Measurements from ENCODE around the gene HIVEP3. TPM values are rescaled to one million over a fixed set of nuclear protein-coding genes. Genes with fewer than 3 reads are reported as not detected.

Gene HIVEP3
- total RNA-seq, 4 donors from 2014 or later, result 4.2 to 6.5 (median 4.7) TPM

DNA sequence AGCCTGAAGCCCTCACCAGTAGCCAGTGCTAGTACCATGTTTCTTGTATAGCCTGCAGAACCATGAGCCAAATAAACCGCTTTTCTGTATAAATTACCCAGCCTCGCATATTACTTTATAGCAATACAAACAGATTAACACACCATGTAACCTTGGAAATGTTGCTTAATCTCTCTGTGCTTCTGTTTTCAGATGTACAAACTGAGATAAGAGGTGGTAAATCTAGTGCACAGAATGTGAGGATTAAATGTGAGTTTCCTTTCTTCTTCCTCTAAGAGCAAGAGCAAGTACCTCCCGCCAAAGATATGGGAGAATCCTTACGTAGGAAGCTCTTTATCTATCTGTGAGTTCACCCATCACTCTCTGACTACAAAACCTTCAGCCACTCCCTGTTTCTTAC is 128.4 kb downstream of the HIVEP3 start:
- DNase-seq (ENCODE audit: low spot score in 2 of 2), result no peak
- Histone ChIP-seq H3K4me3 (no peak overlapping the region), H3K9me3 (no peaks in the 10 kb centered on the region), H3K36me3 (no peaks in the 10 kb centered on the region), H3K27ac (no peak overlapping the region), H3K4me1 (no peaks in the 10 kb centered on the region), H3K27me3 (no peaks in the 10 kb centered on the region)
- TF ChIP-seq, protein P1, sequence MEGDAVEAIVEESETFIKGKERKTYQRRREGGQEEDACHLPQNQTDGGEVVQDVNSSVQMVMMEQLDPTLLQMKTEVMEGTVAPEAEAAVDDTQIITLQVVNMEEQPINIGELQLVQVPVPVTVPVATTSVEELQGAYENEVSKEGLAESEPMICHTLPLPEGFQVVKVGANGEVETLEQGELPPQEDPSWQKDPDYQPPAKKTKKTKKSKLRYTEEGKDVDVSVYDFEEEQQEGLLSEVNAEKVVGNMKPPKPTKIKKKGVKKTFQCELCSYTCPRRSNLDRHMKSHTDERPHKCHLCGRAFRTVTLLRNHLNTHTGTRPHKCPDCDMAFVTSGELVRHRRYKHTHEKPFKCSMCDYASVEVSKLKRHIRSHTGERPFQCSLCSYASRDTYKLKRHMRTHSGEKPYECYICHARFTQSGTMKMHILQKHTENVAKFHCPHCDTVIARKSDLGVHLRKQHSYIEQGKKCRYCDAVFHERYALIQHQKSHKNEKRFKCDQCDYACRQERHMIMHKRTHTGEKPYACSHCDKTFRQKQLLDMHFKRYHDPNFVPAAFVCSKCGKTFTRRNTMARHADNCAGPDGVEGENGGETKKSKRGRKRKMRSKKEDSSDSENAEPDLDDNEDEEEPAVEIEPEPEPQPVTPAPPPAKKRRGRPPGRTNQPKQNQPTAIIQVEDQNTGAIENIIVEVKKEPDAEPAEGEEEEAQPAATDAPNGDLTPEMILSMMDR (IDR thresholded peaks at IDR 0.05), result no peak
- TF ChIP-seq POLR2A (IDR thresholded peaks at IDR 0.05), result no peak
- no peak for TF ChIP-seq EP300 (IDR thresholded peaks at IDR 0.05)
- 71 to 79% methylated on average over 4 of the region's 4 CpGs for WGBS, 2 donors

DNA sequence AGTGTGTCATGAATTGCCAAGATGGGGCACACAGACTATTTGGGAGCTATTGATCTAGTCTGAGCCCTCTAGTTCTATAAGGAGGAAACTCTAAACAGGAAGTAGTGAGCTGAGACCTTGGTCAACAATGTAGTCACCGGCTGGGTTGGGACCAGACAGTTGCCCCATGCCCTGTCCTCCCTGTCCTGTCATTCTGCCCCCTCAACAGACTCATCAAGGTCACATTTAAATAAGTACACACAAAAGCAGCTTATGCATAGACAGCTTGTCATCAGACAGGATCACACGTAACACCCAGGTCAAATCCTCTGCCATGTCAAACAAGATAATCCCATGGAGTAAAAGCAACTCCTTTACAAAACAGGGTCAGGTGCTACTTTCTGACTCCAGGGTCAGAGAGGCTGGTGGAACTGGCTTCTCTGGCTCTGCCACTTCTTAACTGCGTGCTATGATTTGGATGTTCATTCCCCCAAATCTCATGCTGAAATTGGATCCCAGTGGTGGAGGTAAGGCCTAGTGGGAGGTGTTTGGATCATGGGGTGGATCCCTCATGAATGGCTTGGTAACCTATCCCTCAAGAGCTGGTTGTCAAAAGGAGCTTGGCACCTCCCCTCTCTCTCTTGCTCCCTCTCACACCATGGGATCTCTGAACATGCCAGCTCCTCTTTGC is 128.9 kb downstream of the HIVEP3 start:
- Histone ChIP-seq H3K36me3 (no peaks in the 10 kb centered on the region), H3K27ac (no peak overlapping the region), H3K4me1 (peaks cover 0 to 3% (median 0%) of the 10 kb centered on the region in 4 donors), H3K9me3 (no peaks in the 10 kb centered on the region), H3K4me3 (no peak overlapping the region), H3K27me3 (no peaks in the 10 kb centered on the region)
- 85 to 88% methylated on average over 3 of the region's 3 CpGs for WGBS, 2 donors
- TF ChIP-seq EP300 (IDR thresholded peaks at IDR 0.05) (no peak), POLR2A (IDR thresholded peaks at IDR 0.05) (no peak)
- DNase-seq (ENCODE audit: low spot score in 2 of 2), result no peak

DNA sequence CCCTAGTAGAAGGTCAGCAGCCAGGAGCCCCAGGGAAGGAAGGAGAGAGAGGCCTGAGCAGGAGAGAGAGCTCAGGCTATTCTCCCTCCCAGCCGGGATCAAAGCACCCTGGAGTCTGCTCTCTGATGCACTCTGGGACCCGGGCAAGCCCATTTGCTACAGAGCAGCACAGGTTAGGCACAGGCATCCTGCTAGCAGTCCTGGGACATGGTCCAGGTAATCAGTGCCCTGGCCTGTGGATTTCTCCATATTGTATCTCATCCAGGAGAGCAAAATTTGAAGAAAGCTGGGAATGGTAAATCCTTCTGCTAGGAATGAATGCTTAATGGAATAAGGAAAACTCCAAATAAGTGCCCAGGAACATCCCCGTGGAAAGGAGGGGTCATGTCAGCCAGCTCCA is 130.3 kb downstream of the HIVEP3 start:
- H3K36me3 ChIP-seq, result no peaks in the 10 kb centered on the region
- TF ChIP-seq POLR2A (IDR thresholded peaks at IDR 0.05), result no peak
- TF ChIP-seq, protein P1 (IDR thresholded peaks at IDR 0.05), result no peak
- TF ChIP-seq EP300 (IDR thresholded peaks at IDR 0.05), result no peak
- 75 to 94% methylated on average over 1 to 3 of the region's 3 CpGs for WGBS, 2 donors

DNA sequence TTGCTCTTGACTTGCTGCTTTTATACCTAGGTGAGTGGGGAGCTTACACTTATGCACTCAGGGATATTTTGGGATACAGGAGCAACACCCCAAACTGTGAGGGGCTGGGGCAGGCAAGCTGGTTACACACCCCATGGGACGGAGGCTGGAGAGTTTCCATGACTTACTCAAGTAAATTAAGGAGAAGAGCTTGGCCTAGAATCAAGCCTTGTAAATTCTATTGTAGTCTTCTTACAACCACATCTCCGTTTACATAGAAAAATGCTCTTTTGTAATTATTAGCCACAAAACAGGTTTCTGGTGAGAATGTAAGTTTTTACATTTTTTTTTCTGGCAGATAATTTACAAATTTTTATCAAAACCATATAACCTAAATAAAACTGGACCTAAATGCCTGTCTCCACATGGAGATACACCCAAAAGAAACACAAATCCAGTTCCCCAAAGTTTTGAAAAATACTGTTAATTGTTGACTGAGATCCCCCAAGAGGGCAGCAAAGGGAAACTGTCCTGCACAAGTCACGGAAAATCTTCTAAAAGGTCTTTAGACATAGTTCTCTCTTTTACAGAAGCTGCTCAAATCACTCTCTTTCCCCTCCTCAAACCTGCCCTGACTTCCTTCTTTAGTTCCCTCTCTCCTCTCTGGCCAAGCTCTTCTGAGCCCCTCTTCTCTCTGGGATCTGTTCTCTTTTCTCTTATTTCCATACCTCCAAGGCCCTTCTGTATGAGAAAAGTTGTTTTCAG is 134.0 kb downstream of the HIVEP3 start:
- 64 to 68% methylated on average over 3 of the region's 3 CpGs for WGBS, 2 donors
- Histone ChIP-seq H3K27ac (no peak overlapping the region), H3K9me3 (no peaks in the 10 kb centered on the region), H3K27me3 (no peaks in the 10 kb centered on the region), H3K4me3 (no peak overlapping the region), H3K4me1 (peaks cover 0 to 25% (median 5%) of the 10 kb centered on the region in 4 donors), H3K36me3 (no peaks in the 10 kb centered on the region)
- TF ChIP-seq EP300 (IDR thresholded peaks at IDR 0.05) (no peak), POLR2A (IDR thresholded peaks at IDR 0.05) (no peak)
- no peak for DNase-seq (ENCODE audit: low spot score in 2 of 2)

More for the DNA sequence above, 130.3 kb downstream of the HIVEP3 start:
- peaks cover 0 to 16% (median 4%) of the 10 kb centered on the region in 4 donors for H3K4me1 ChIP-seq
- H3K27ac ChIP-seq, result no peak overlapping the region
- no peak overlapping the region for H3K4me3 ChIP-seq
- H3K9me3 ChIP-seq, result no peaks in the 10 kb centered on the region
- no peaks in the 10 kb centered on the region for H3K27me3 ChIP-seq
- DNase-seq (ENCODE audit: low spot score in 2 of 2), result no peak

DNA sequence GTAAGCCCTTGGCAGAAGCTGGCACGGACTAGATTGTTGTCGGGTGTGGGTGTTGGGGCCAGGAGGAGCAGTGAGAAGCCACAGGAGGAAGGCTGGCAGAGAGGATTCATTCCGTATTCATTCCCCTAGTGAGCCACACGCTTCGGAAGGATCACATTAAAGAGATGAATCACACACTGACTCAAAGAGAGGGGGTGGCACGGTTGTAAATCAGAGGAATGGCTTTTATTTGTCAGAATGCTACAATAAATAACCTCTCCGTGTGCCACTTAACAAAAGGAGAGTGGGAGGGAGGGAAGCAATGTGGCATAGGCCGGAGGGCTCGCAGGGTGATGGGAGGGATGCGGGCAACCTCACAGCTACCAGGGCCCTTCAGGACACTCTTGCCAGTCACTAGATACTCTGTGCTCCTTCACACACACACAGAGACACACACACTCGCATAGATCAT is 135.5 kb downstream of the HIVEP3 start:
- WGBS, 2 donors, result 40 to 44% methylated on average over 11 of the region's 11 CpGs
- no peak for DNase-seq (ENCODE audit: low spot score in 2 of 2)
- Histone ChIP-seq H3K27ac (no peak overlapping the region), H3K27me3 (no peaks in the 10 kb centered on the region), H3K36me3 (no peaks in the 10 kb centered on the region), H3K4me3 (no peak overlapping the region), H3K9me3 (no peaks in the 10 kb centered on the region), H3K4me1 (peaks cover 0 to 25% (median 5%) of the 10 kb centered on the region in 4 donors)
- TF ChIP-seq EP300 (IDR thresholded peaks at IDR 0.05) (no peak), POLR2A (IDR thresholded peaks at IDR 0.05) (no peak)
- TF ChIP-seq, protein P1 (IDR thresholded peaks at IDR 0.05), result no peak

DNA sequence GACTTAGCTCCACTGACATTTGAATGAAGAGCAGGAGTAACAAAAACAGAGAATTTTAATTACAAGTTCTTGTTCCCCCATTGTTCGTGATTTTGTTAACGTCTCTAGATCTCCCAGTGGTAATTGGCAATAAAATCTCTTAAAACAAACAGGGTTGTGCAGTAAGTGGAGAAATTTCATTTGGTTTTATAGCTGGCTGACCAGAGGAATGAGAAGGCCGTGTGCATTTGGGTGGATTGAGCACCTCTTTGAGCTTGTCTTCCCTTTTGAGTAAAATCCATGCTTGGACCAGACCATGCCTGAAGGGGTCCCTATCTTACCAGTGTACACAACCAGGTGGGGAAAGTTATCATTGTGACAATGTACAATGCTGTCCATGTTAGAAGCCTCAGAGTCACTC is 137.8 kb downstream of the HIVEP3 start:
- H3K9me3 ChIP-seq, result no peaks in the 10 kb centered on the region
- WGBS, 2 donors, result 79 to 83% methylated on average over 3 of the region's 3 CpGs
- H3K4me1 ChIP-seq, result peaks cover 0 to 42% (median 16%) of the 10 kb centered on the region in 4 donors
- no peak for DNase-seq (ENCODE audit: low spot score in 2 of 2)
- no peak overlapping the region for H3K27ac ChIP-seq
- TF ChIP-seq, protein P1 (IDR thresholded peaks at IDR 0.05), result no peak
- TF ChIP-seq EP300 (IDR thresholded peaks at IDR 0.05) (no peak), POLR2A (IDR thresholded peaks at IDR 0.05) (no peak)
- H3K27me3 ChIP-seq, result no peaks in the 10 kb centered on the region
- no peaks in the 10 kb centered on the region for H3K36me3 ChIP-seq
- no peak overlapping the region for H3K4me3 ChIP-seq

Measured in tibial nerve (tissue), 4 donors.